NCI-H2107 (cell line): ENCODE results near the gene FAM98C.

Source experiments
- DNase-seq: peaks from one replicate; lab custom pipeline; 2025; lab: John Stamatoyannopoulos, UW

The FAM98C gene

DNA sequence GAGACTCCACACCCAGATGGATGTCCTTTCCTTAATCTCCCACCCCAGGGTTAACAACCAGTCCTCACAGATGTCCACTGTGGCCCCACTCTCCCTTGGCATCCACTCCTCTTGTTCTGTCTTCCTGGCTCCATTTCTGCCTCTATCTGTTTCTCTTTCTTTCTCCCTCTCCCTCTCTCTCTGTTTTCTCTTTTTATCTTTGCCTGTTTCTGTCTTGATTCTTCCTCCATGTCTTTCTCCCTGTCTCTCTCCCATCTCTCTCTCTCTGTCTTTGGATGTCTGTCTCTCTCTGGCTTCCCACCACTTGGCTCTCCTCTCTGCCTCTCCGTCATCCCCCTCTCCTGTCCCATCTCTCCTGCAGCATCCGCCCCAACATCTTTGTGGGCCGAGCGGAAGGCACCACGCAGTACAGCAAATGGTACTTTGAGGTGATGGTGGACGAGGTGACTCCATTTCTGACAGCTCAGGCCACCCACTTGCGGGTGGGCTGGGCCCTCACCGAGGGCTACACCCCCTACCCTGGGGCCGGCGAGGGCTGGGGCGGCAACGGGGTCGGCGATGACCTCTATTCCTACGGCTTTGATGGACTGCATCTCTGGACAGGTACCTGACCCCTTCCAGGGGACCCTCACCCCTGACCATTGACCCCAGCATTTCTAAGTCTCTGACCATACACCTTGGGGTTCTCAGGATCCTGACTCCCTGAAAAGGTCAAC is 55.0 kb downstream of the FAM98C start:
- DNase-seq = no peak
